HepG2 (cell line): ENCODE results near the gene DICER1. TPM values are rescaled to one million over a fixed set of nuclear protein-coding genes. Genes with fewer than 3 reads are reported as not detected.

Experiments
- ATAC-seq: fragments of 200-7000 bp; cut with Tn5 transposase; 3 replicates; pipeline ENCODE4 v1.9.1; 2020; ENCODE audit warnings: mild to moderate bottlenecking, moderate library complexity
- BruUV-seq: library from RNA; stranded (reverse); fragments of 400-500 nt; replicated peaks from 2 replicates; lab custom pipeline; 2021; lab: Mats Ljungman, UMichigan
- CTCF ChIA-PET: fragments of 300-600 bp; formaldehyde crosslinking; extraction: SDS; loops from one replicate; lab custom pipeline; 2021; ENCODE audit warnings: low total read pairs, inconsistent platforms, low intra/inter-chr PET ratio; lab: Yijun Ruan, JAX
- POLR2A ChIA-PET: fragments of 350-600 bp; sonication (Branson Sonifier 250); formaldehyde crosslinking; loops from one replicate; lab custom pipeline; 2020; ENCODE audit warnings: antibody characterized with exemption, inconsistent platforms; lab: Yijun Ruan, JAX
- DNase-seq: peaks from one replicate; pipeline ENCODE4 v3.0.0-alpha.2; 2015; ENCODE audit warnings: low spot score
- FAIRE-seq: peaks from 3 replicates; lab custom pipeline; 2011; peaks lifted over from hg19 to GRCh38; lab: Jason Lieb, UNC
- H2AFZ ChIP-seq: one replicate; pipeline ENCODE4 v1.6.1; 2011; ENCODE audit warnings: low read length, inconsistent platforms
- H3K27ac ChIP-seq: fragments of 300-600 bp; 3 replicates; pipeline ENCODE4 v1.8.0; 2011; ENCODE audit warnings: mixed run types, mild to moderate bottlenecking, mixed read lengths, low read length, inconsistent platforms; ENCODE audit not compliant: insufficient read depth; ENCODE audit errors: extremely low read length
- H3K27me3 ChIP-seq, 2 experiments: fragments of 200-600 bp in 1 of 2; 2 replicates in 1 of 2; 3 replicates in 1 of 2; pipeline versions ENCODE4 v1.6.0 to v1.8.0; 2011; ENCODE audit warnings: low read length in 2 of 2, mild to moderate bottlenecking in 2 of 2, moderate library complexity in 2 of 2, inconsistent platforms in 1 of 2; ENCODE audit not compliant: insufficient read depth in 2 of 2, control insufficient read depth in 1 of 2
- H3K36me3 ChIP-seq, 2 experiments: fragments of 200-600 bp in 1 of 2; replicated peaks in 1 of 2; 2 replicates in 1 of 2; 3 replicates in 1 of 2; pipeline versions ENCODE4 v1.5.1 to v1.8.0; 2011; ENCODE audit warnings: low read length in 2 of 2, inconsistent platforms in 1 of 2; ENCODE audit not compliant: insufficient read depth in 2 of 2, control insufficient read depth in 1 of 2
- H3K4me1 ChIP-seq: 2 replicates; pipeline ENCODE4 v1.5.1; 2012; ENCODE audit warnings: low read length, inconsistent platforms; ENCODE audit not compliant: insufficient read depth
- H3K4me2 ChIP-seq: 2 replicates; pipeline ENCODE4 v1.6.0; 2011; ENCODE audit warnings: low read depth, low read length, inconsistent platforms
- H3K4me3 ChIP-seq, 3 experiments: fragments of 200-600 bp in 1 of 3; sonication (generic), shearing (Covaris generic) in 1 of 3; replicated peaks in 1 of 3; 2 replicates each; pipeline ENCODE4 v1.5.1; 2011 to 2016; ENCODE audit warnings: low read length in 3 of 3, inconsistent platforms in 2 of 3, low read depth in 2 of 3, mild to moderate bottlenecking in 2 of 3, control low read depth in 1 of 3, mixed read lengths in 1 of 3; ENCODE audit not compliant: insufficient read depth in 1 of 3
- H3K79me2 ChIP-seq: one replicate; pipeline ENCODE4 v1.6.1; 2011; ENCODE audit warnings: low read length, inconsistent platforms; ENCODE audit not compliant: insufficient read depth
- H3K9ac ChIP-seq: 2 replicates; pipeline ENCODE4 v1.6.0; 2011; ENCODE audit warnings: mild to moderate bottlenecking, low read depth, low read length, inconsistent platforms; ENCODE audit not compliant: insufficient read depth
- H3K9me3 ChIP-seq: 2 replicates; pipeline ENCODE4 v1.5.1; 2012; ENCODE audit warnings: mild to moderate bottlenecking, low read length
- H4K20me1 ChIP-seq: 2 replicates; pipeline ENCODE4 v1.6.0; 2011; ENCODE audit warnings: inconsistent platforms, mild to moderate bottlenecking, low read length, moderate library complexity; ENCODE audit not compliant: insufficient read depth
- ADNP ChIP-seq: sonication (generic); formaldehyde crosslinking; IDR thresholded peaks from 2 replicates; pipeline ENCODE4 v1.4.0; 2020; ENCODE audit warnings: missing genetic modification reagents
- CEBPZ ChIP-seq: IDR thresholded peaks from 2 replicates; pipeline ENCODE4 v1.6.1; 2012; ENCODE audit warnings: low read length, improper control_type of control experiment
- DZIP1 ChIP-seq: sonication (generic); formaldehyde crosslinking; IDR thresholded peaks from 2 replicates; pipeline ENCODE4 v1.5.0; 2020; ENCODE audit warnings: mild to moderate bottlenecking, missing genetic modification reagents
- GPN1 ChIP-seq: sonication (generic); formaldehyde crosslinking; IDR thresholded peaks from 2 replicates; pipeline ENCODE4 v1.5.1; 2020; ENCODE audit warnings: missing genetic modification reagents, borderline replicate concordance
- MAF1 ChIP-seq: sonication (generic); formaldehyde crosslinking; IDR thresholded peaks from 2 replicates; pipeline ENCODE4 v1.5.0; 2020; ENCODE audit warnings: missing genetic modification reagents, borderline replicate concordance
- SOX13 ChIP-seq, 3 experiments: fragments of 450-650 bp in 1 of 3; sonication (generic) in 1 of 3; formaldehyde crosslinking in 1 of 3; IDR thresholded peaks in 2 of 3; conservative IDR thresholded peaks in 1 of 3; 2 replicates each; pipeline versions ENCODE4 v1.5.0 to v1.6.1; 2016 to 2020; ENCODE audit warnings: antibody characterized with exemption in 1 of 3, mild to moderate bottlenecking in 1 of 3, missing compliant biosample characterization in 1 of 3, missing genetic modification reagents in 1 of 3, moderate library complexity in 1 of 3
- ZNF609 ChIP-seq: sonication (generic); formaldehyde crosslinking; IDR thresholded peaks from 2 replicates; pipeline ENCODE4 v1.4.0; 2020; ENCODE audit warnings: mild to moderate bottlenecking, missing genetic modification reagents, borderline replicate concordance
- ZNF839 ChIP-seq: sonication (generic); formaldehyde crosslinking; IDR thresholded peaks from 2 replicates; pipeline ENCODE4 v1.4.0; 2020; ENCODE audit warnings: missing genetic modification reagents, mild to moderate bottlenecking, borderline replicate concordance
- WGBS: methylation state at CpG from one replicate; pipeline ENCODE4 v1.1.6; 2017; ENCODE audit warnings: low lambda C conversion rate; 5-methylcytosine and 5-hydroxymethylcytosine counted together
- in situ Hi-C: cut with HindIII; loops from 2 replicates; pipeline ENCODE4 v1.10.0; 2017; ENCODE audit warnings: low pct_unique_long_range_greater_than_20kb; ENCODE audit not compliant: extremely low pct_ligation_motif_present
- intact Hi-C: fragments of 100-400 bp; cut with micrococcal nuclease; formaldehyde crosslinking; loops from one replicate; pipeline ENCODE4 v1.10.0; 2022; ENCODE audit not compliant: unreplicated experiment
- polyA plus RNA-seq, 8 experiments: library from polyadenylated mRNA; depleted of rRNA in 3 of 8; stranded (reverse) in 7 of 8; unstranded in 1 of 8; fragments of >200 nt; fragmentation: Illumina TruSeq in 4 of 8; extraction: Trizol in 4 of 8; gene quantifications; 2 replicates each; pipeline versions ENCODE4 v1.2.1 to v1.2.3, GENCODE V29; 2011 to 2016; ENCODE audit warnings: low read depth in 4 of 8, missing spikeins in 1 of 8, mixed read lengths in 1 of 8; ENCODE audit not compliant: insufficient read depth in 1 of 8
- total RNA-seq, 5 experiments: library from RNA; depleted of rRNA; stranded (reverse); fragments of >200 nt; fragmentation: Illumina TruSeq; extraction: Trizol; gene quantifications; 2 replicates each; pipeline ENCODE4 v1.2.3, GENCODE V29; 2016; ENCODE audit warnings: low read depth in 1 of 5

DICER1 gene
- total and polyA plus RNA-seq, 2 of the 13 experiments (the other 11 are each of a cell fraction or from before 2014, with no cell fraction given): 31.8 to 61.9 TPM

- no peak for TF ChIP-seq GPN1 (CRISPR knock-in tag)
- TF ChIP-seq SOX13 (IDR thresholded peaks at IDR 0.05): no peak
- no peak for TF ChIP-seq SOX13 (CRISPR knock-in tag; conservative IDR thresholded peaks at IDR 0.05 in 1 of 2, IDR thresholded peaks at IDR 0.05 in 1 of 2)
These were observed 117.9 kb downstream of the DICER1 start (continued) for GRCh38 chr14:95039259-95039992.

GRCh38 chr14:95038521-95039250 lies 118.6 kb downstream of the DICER1 start:
- no peaks in the 10 kb centered on the region for H3K4me1 ChIP-seq
- H3K27me3 ChIP-seq: peaks cover 8 to 51% of the 10 kb centered on the region in 2 experiments; a peak in 4 of 5 replicates
- DNase-seq (no peak), ATAC-seq (no peak), FAIRE-seq (no peak)
- no peak overlapping the region for H3K9ac ChIP-seq
- ChIA-PET CTCF (no interaction called here), POLR2A (no interaction called here)
- H3K79me2 ChIP-seq: no peaks in the 10 kb centered on the region
- no peaks in the 10 kb centered on the region for H4K20me1 ChIP-seq
- no peaks in the 10 kb centered on the region for H3K9me3 ChIP-seq
- H3K4me3 ChIP-seq: no peak overlapping the region
- no peaks in the 10 kb centered on the region for H3K36me3 ChIP-seq
- in situ Hi-C loops: no loop called here
- H3K4me2 ChIP-seq: no peak overlapping the region
- BruUV-seq: no TSS peak
- intact Hi-C loops: no loop called here
- no peak overlapping the region for H2AFZ ChIP-seq
- WGBS: 3% methylated on average over 5 of the region's 9 CpGs
- no peak overlapping the region for H3K27ac ChIP-seq
- no peak for TF ChIP-seq ZNF609 (CRISPR knock-in tag)
- TF ChIP-seq MAF1 (CRISPR knock-in tag): no peak
- TF ChIP-seq CEBPZ: no peak
- no peak for TF ChIP-seq DZIP1
- TF ChIP-seq ADNP: no peak
- no peak for TF ChIP-seq ZNF839 (CRISPR knock-in tag)
